ENCODE data around the gene GSC2. TPM values are rescaled to one million over a fixed set of nuclear protein-coding genes. Genes with fewer than 3 reads are reported as not detected.
A peak's percentile ranks its signal among the peaks of the same experiment; 100 is the strongest.

GSC2 gene
- total and polyA plus RNA-seq, 9 of the 15 experiments (the other 6 are each of a cell fraction or from before 2014, with no cell fraction given) = not detected

DNA sequence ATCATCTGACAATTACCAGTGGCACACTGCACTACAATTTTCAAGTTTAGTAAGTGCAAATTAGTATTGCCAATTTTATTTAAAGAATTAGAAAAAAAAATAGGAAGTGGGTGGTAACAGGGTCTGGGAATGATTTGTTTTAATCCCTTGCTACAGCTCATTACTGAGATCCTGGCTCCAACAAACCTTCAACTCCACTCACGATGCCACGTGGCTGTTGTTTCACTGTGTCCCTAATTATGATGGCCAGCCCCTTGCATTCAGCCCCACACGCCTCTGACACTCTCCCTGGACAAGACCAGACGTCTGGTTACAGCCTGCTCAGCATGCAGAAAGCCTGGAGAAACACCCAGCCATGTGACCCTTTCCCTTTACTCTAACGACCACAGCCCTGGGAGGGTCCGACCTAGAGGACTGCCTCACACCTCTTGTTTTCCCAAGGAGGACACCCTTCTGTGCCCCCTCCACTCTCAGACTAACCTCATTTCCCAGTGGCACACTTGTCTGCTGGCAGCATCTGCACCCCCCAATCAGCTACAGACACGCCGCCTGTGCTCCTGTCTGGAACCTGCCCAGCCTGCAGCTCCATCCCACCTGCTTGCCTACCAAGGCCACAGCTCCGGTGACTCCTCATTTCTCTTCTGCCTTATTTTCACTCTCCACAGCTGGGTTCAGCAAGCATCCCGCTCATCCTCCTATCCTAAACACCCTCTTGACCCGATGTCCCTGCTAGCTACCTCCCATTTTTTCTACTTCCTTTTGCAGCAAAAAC lies 46.9 kb upstream of the GSC2 start (continued):
- TF ChIP-seq, protein P1, sequence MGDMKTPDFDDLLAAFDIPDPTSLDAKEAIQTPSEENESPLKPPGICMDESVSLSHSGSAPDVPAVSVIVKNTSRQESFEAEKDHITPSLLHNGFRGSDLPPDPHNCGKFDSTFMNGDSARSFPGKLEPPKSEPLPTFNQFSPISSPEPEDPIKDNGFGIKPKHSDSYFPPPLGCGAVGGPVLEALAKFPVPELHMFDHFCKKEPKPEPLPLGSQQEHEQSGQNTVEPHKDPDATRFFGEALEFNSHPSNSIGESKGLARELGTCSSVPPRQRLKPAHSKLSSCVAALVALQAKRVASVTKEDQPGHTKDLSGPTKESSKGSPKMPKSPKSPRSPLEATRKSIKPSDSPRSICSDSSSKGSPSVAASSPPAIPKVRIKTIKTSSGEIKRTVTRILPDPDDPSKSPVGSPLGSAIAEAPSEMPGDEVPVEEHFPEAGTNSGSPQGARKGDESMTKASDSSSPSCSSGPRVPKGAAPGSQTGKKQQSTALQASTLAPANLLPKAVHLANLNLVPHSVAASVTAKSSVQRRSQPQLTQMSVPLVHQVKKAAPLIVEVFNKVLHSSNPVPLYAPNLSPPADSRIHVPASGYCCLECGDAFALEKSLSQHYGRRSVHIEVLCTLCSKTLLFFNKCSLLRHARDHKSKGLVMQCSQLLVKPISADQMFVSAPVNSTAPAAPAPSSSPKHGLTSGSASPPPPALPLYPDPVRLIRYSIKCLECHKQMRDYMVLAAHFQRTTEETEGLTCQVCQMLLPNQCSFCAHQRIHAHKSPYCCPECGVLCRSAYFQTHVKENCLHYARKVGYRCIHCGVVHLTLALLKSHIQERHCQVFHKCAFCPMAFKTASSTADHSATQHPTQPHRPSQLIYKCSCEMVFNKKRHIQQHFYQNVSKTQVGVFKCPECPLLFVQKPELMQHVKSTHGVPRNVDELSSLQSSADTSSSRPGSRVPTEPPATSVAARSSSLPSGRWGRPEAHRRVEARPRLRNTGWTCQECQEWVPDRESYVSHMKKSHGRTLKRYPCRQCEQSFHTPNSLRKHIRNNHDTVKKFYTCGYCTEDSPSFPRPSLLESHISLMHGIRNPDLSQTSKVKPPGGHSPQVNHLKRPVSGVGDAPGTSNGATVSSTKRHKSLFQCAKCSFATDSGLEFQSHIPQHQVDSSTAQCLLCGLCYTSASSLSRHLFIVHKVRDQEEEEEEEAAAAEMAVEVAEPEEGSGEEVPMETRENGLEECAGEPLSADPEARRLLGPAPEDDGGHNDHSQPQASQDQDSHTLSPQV (IDR thresholded peaks at IDR 0.05) = no peak
- TF ChIP-seq, protein P2, sequence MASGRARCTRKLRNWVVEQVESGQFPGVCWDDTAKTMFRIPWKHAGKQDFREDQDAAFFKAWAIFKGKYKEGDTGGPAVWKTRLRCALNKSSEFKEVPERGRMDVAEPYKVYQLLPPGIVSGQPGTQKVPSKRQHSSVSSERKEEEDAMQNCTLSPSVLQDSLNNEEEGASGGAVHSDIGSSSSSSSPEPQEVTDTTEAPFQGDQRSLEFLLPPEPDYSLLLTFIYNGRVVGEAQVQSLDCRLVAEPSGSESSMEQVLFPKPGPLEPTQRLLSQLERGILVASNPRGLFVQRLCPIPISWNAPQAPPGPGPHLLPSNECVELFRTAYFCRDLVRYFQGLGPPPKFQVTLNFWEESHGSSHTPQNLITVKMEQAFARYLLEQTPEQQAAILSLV (tag; IDR thresholded peaks at IDR 0.05) = no peak
- TF ChIP-seq ZNF507 (tag; conservative IDR thresholded peaks at IDR 0.05) (no peak), NR1H2 (CRISPR knock-in tag; IDR thresholded peaks at IDR 0.05) (no peak), TAF15 (IDR thresholded peaks at IDR 0.05; ENCODE audit: low read depth, low read length) (no peak), MYBL2 (IDR thresholded peaks at IDR 0.05; ENCODE audit: low read depth) (no peak), MYBL2 (CRISPR knock-in tag; IDR thresholded peaks at IDR 0.05; ENCODE audit: borderline replicate concordance) (no peak)
- TF ChIP-seq, protein P3, sequence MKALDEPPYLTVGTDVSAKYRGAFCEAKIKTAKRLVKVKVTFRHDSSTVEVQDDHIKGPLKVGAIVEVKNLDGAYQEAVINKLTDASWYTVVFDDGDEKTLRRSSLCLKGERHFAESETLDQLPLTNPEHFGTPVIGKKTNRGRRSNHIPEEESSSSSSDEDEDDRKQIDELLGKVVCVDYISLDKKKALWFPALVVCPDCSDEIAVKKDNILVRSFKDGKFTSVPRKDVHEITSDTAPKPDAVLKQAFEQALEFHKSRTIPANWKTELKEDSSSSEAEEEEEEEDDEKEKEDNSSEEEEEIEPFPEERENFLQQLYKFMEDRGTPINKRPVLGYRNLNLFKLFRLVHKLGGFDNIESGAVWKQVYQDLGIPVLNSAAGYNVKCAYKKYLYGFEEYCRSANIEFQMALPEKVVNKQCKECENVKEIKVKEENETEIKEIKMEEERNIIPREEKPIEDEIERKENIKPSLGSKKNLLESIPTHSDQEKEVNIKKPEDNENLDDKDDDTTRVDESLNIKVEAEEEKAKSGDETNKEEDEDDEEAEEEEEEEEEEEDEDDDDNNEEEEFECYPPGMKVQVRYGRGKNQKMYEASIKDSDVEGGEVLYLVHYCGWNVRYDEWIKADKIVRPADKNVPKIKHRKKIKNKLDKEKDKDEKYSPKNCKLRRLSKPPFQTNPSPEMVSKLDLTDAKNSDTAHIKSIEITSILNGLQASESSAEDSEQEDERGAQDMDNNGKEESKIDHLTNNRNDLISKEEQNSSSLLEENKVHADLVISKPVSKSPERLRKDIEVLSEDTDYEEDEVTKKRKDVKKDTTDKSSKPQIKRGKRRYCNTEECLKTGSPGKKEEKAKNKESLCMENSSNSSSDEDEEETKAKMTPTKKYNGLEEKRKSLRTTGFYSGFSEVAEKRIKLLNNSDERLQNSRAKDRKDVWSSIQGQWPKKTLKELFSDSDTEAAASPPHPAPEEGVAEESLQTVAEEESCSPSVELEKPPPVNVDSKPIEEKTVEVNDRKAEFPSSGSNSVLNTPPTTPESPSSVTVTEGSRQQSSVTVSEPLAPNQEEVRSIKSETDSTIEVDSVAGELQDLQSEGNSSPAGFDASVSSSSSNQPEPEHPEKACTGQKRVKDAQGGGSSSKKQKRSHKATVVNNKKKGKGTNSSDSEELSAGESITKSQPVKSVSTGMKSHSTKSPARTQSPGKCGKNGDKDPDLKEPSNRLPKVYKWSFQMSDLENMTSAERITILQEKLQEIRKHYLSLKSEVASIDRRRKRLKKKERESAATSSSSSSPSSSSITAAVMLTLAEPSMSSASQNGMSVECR (CRISPR knock-in tag; IDR thresholded peaks at IDR 0.05) = 0 out of 2 replicates have a peak, but pooled peaks have one; percentile 9

All from K562 (cell line).